Activated CD4-positive, alpha-beta memory T cell treated with anti-CD3 and anti-CD28 coated beads for 36 hours (primary cell): ENCODE measurements around the gene TIAM1. TPM values are rescaled to one million over a fixed set of nuclear protein-coding genes. Genes with fewer than 3 reads are reported as not detected.

Source experiments
- CTCF ChIA-PET: fragments of 350-600 bp; sonication (Branson Sonifier 250); formaldehyde crosslinking; loops from one replicate; lab custom pipeline; 2021; ENCODE audit warnings: antibody characterized with exemption, inconsistent platforms; lab: Charles Lee
- POLR2A ChIA-PET: fragments of 350-600 bp; sonication (Branson Sonifier 250); formaldehyde crosslinking; loops from one replicate; lab custom pipeline; 2021; ENCODE audit warnings: antibody characterized with exemption; lab: Charles Lee
- DNase-seq: peaks from one replicate; pipeline ENCODE4 v3.0.0-alpha.2; 2020
- H3K27ac Mint-ChIP-seq: one replicate; pipeline ENCODE4 v1.8.0; 2021; ENCODE audit warnings: mixed read lengths
- H3K27me3 Mint-ChIP-seq: one replicate; pipeline ENCODE4 v1.8.0; 2021; ENCODE audit warnings: mixed read lengths
- H3K36me3 Mint-ChIP-seq: one replicate; pipeline ENCODE4 v1.8.0; 2021; ENCODE audit warnings: mixed read lengths
- H3K4me1 Mint-ChIP-seq: one replicate; pipeline ENCODE4 v1.8.0; 2021; ENCODE audit warnings: low read depth, mixed read lengths
- H3K4me3 Mint-ChIP-seq: one replicate; pipeline ENCODE4 v1.8.0; 2021; ENCODE audit warnings: mild to moderate bottlenecking, mixed read lengths
- H3K9me3 Mint-ChIP-seq: one replicate; pipeline ENCODE4 v1.8.0; 2021; ENCODE audit warnings: mixed read lengths
- intact Hi-C: fragments of 100-400 bp; cut with micrococcal nuclease; formaldehyde crosslinking; loops from one replicate; pipeline ENCODE4 v1.15.1; 2023
- total RNA-seq, 2 experiments: library from RNA; stranded (reverse); gene quantifications; one replicate each; pipeline ENCODE4 v1.2.3, GENCODE V29; 2021

Gene TIAM1
- total RNA-seq, 2 experiments from 2014 or later, result 74.8 to 74.9 TPM

DNA sequence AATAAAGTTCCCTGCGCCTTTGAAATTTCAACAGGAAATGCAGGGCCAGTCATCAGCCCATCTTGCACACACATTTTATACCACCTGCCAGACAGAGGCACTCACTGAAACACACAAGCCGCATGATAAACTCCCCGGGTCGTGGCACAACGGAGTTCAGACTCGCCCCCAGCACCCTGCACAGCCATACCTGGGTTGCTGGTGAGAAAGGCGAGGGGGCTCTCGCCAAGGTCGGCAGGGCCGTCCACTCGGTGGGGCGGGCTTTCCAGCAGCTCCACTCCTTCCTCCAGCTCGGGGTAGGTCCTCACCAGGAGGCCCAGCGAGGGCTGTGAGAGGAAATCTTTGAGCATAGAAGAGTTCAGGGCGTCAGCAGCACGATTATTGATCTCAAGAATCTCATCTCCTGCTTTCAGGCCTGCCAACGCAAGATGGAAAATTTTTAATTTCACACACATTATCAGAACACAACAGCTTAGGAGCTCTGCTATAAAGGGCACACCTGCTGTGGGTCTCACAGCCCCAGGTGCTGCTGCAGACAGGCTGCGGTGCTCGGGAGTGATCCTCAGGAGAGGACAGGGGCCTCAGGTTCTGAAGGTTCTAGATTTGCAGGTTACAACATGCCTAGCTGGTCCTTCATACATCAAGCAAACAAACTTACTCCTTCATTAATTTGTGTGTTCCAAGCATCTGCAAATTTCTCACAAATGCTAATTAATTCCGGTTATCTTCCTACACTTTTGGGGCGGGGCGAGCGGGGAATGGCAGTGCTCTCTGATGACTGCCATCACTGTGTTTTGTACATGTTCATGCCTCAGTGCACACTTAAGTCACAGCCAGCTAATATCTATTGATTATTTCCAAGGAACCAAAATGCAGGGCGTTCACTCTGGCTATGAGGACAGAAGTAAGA is 161.6 kb downstream of the TIAM1 start:
- Mint-ChIP-seq H3K4me1 (peaks cover 71% of the 10 kb centered on the region), H3K4me3 (peak overlapping the region; percentile 74), H3K27ac (peak overlapping the region; percentile 100), H3K36me3 (peaks cover 49% of the 10 kb centered on the region), H3K9me3 (no peaks in the 10 kb centered on the region), H3K27me3 (no peaks in the 10 kb centered on the region)
- intact Hi-C loops, result loop anchor here (2.0 to 5.0 kb wide), 6 partner anchors 144 to 550 kb away; partner anchors contain the start of genes SCAF4 and SOD1
- peak; percentile 75 for DNase-seq
- ChIA-PET CTCF (interaction anchor here (0.6 to 6.1 kb wide), 11 partner anchors 9 to 398 kb away, joined by 3 to 50 read pairs (median 11); no protein-coding TSS in a partner anchor), POLR2A (interaction anchor here (0.6 to 5.1 kb wide), 10 partner anchors 11 to 389 kb away, joined by 3 to 53 read pairs (median 4); no protein-coding TSS in a partner anchor)

GRCh38 chr21:31181082-31181750 is 162.8 kb downstream of the TIAM1 start:
- peak; percentile 53 for DNase-seq
- Mint-ChIP-seq H3K27ac (peak overlapping the region; percentile 100), H3K4me3 (peak overlapping the region; percentile 74), H3K27me3 (no peaks in the 10 kb centered on the region), H3K36me3 (peaks cover 51% of the 10 kb centered on the region), H3K4me1 (peaks cover 73% of the 10 kb centered on the region), H3K9me3 (no peaks in the 10 kb centered on the region)
- ChIA-PET POLR2A (interaction anchor here (0.5 to 5.1 kb wide), 12 partner anchors 8 to 490 kb away, joined by 3 to 53 read pairs (median 4); no protein-coding TSS in a partner anchor), CTCF (interaction anchor here (0.7 to 6.1 kb wide), 28 partner anchors 10 to 422 kb away, joined by 3 to 50 read pairs (median 6); no protein-coding TSS in a partner anchor)
- intact Hi-C loops, result loop anchor here (2.0 to 5.0 kb wide), 7 partner anchors 14 to 551 kb away; partner anchors contain the start of genes SCAF4 and SOD1

DNA sequence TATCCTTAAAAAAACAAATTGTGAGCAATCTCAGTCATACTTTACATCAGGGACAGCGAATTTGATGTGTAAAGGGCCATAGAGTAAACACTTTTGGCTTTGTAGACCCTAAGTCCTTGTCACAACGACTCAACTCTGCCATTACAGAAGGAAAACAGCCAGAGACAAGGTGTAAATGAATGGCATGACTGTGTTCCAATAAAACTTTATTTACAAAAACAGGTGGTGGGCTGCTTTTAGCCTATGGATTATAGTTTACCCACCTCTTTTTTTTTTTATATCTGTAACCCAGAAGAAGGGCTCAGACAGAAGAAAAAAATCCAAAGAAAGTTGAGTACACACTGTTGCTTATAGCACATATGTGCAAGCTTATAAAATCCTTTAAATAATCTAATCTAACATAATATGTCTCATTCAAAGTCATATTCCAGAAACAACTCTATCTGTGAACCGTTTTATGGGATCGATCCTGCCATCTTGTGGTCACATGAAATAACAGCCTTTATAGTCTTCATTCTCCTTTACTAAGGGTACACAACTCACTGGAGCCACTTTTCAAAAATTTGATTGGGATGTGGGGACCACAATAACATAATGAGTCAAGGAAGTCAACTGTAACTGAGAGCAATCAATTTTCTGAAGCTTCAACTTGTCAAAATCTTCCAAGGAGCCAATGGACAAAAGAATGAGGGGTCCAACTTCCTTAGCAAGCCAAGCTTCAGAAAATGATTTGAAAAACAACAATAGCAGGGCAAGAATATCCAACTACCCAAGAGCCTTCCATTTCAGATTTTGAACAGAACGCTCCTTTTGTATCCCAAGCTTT is 163.6 kb downstream of the TIAM1 start:
- no peak for DNase-seq
- CTCF ChIA-PET, result interaction anchor here (0.7 to 6.1 kb wide), 28 partner anchors 9 to 423 kb away, joined by 3 to 50 read pairs (median 6); no protein-coding TSS in a partner anchor
- H3K9me3 Mint-ChIP-seq, result no peaks in the 10 kb centered on the region
- POLR2A ChIA-PET, result interaction anchor here (0.6 to 5.1 kb wide), 6 partner anchors 9 to 379 kb away, joined by 3 to 53 read pairs (median 4); no protein-coding TSS in a partner anchor
- peaks cover 74% of the 10 kb centered on the region for H3K4me1 Mint-ChIP-seq
- intact Hi-C loops, result loop anchor here (1.0 to 5.0 kb wide), 9 partner anchors 14 to 552 kb away; partner anchors contain the start of genes SCAF4 and SOD1
- H3K36me3 Mint-ChIP-seq, result peaks cover 52% of the 10 kb centered on the region
- H3K27me3 Mint-ChIP-seq, result no peaks in the 10 kb centered on the region
- H3K27ac Mint-ChIP-seq, result peak overlapping the region; percentile 100
- peak overlapping the region; percentile 74 for H3K4me3 Mint-ChIP-seq

DNA sequence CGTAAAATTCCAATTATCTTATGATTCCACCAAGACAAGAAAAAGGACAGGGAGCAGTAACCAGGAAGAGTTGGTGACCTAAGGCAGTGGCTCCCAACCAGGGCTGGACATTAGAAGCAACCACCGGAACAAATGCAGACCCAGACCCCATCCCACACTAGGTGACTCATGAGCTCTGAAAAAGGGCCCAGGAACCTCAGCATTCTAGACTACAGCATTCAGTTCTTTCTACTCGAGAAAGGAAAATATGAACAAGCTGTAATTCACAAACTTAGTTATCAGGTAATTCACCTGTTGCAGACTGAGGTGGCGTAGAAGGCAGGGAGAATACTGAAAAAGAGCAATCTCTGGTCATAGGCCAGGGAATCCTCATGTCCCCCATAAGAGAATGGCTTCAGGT is 167.3 kb downstream of the TIAM1 start:
- Mint-ChIP-seq H3K36me3 (peaks cover 49% of the 10 kb centered on the region), H3K4me3 (peak overlapping the region; percentile 14), H3K27ac (peak overlapping the region; percentile 81), H3K27me3 (no peaks in the 10 kb centered on the region), H3K9me3 (no peaks in the 10 kb centered on the region), H3K4me1 (peaks cover 80% of the 10 kb centered on the region)
- ChIA-PET CTCF (interaction anchor here (0.6 to 2.5 kb wide), 4 partner anchors 11 to 428 kb away, joined by 3 to 16 read pairs (median 4); no protein-coding TSS in a partner anchor), POLR2A (interaction anchor here (0.7 to 1.1 kb wide), 3 partner anchors 15 to 41 kb away, joined by 3 to 5 read pairs (median 4); no protein-coding TSS in a partner anchor)
- DNase-seq, result peak; percentile 49
- intact Hi-C loops, result loop anchor here (1.0 to 2.0 kb wide), 3 partner anchors 11 to 43 kb away; no protein-coding TSS in a partner anchor

GRCh38 chr21:31176080-31176551 is 167.9 kb downstream of the TIAM1 start:
- H3K4me3 Mint-ChIP-seq, result peak overlapping the region; percentile 14
- intact Hi-C loops, result loop anchor here (1.0 to 2.0 kb wide), 3 partner anchors 11 to 43 kb away; no protein-coding TSS in a partner anchor
- peaks cover 84% of the 10 kb centered on the region for H3K4me1 Mint-ChIP-seq
- POLR2A ChIA-PET, result interaction anchor here (0.7 to 1.1 kb wide), 3 partner anchors 15 to 40 kb away, joined by 3 to 5 read pairs (median 4); no protein-coding TSS in a partner anchor
- no peaks in the 10 kb centered on the region for H3K27me3 Mint-ChIP-seq
- CTCF ChIA-PET, result interaction anchor here (1.9 to 2.5 kb wide), 2 partner anchors 12 to 14 kb away, joined by 4 to 16 read pairs; no protein-coding TSS in a partner anchor
- peaks cover 50% of the 10 kb centered on the region for H3K36me3 Mint-ChIP-seq
- DNase-seq, result no peak
- H3K27ac Mint-ChIP-seq, result peak overlapping the region; percentile 81
- H3K9me3 Mint-ChIP-seq, result no peaks in the 10 kb centered on the region

DNA sequence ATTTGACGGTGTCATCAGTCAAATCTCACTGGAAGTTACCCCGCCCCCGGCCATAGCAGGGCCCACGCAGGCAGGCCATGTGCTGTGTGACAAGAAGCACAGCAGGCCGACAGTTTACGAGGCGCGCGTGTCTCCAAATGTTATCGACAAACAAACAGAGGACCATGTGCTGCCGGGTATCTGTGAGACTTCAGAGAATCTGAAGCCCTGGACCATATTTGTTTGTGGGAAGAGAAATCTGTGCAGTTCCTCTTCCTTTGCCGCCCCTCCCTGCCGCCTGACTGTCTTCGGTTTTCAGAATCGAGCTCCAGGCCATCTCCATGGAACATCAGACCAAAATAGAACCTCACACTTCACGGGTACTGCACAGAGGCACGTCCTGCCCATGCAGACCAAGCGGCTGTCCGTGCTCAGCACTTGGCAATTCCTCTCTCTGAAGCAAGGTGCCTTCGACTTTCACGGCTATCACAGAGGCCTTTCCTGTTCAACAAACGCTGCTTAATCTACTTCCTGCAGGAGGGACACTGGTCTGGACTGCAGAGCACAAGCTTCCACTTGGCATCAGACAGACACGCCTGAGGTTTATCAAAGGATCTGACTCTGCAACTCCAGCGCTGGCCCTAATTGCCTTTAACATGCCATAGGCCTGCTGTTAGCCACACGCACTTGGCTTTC is 170.0 kb downstream of the TIAM1 start:
- H3K27ac Mint-ChIP-seq, result peak overlapping the region; percentile 57
- peak; percentile 75 for DNase-seq
- ChIA-PET POLR2A (interaction anchor here (0.8 kb wide), 1 partner anchor 18 kb away, joined by 4 read pairs; no protein-coding TSS in a partner anchor), CTCF (interaction anchor here (1.1 to 2.6 kb wide), 3 partner anchors 25 to 74 kb away, joined by 3 to 10 read pairs (median 4); no protein-coding TSS in a partner anchor)
- no peaks in the 10 kb centered on the region for H3K9me3 Mint-ChIP-seq
- intact Hi-C loops, result no loop called here
- peak overlapping the region; percentile 56 for H3K4me3 Mint-ChIP-seq
- H3K4me1 Mint-ChIP-seq, result peaks cover 87% of the 10 kb centered on the region
- H3K27me3 Mint-ChIP-seq, result no peaks in the 10 kb centered on the region
- H3K36me3 Mint-ChIP-seq, result peaks cover 36% of the 10 kb centered on the region

- peaks cover 88% of the 10 kb centered on the region for H3K4me1 Mint-ChIP-seq
- peaks cover 34% of the 10 kb centered on the region for H3K36me3 Mint-ChIP-seq
- no peaks in the 10 kb centered on the region for H3K27me3 Mint-ChIP-seq
- POLR2A ChIA-PET, result interaction anchor here (0.8 to 1.5 kb wide), 2 partner anchors 9 to 40 kb away, joined by 3 to 6 read pairs; no protein-coding TSS in a partner anchor
- peak overlapping the region; percentile 63 for H3K27ac Mint-ChIP-seq
- no peak for DNase-seq
- peak overlapping the region; percentile 10 for H3K4me3 Mint-ChIP-seq
- no peaks in the 10 kb centered on the region for H3K9me3 Mint-ChIP-seq
- CTCF ChIA-PET, result interaction anchor here (0.7 to 1.0 kb wide), 2 partner anchors 9 to 424 kb away, joined by 3 to 4 read pairs; no protein-coding TSS in a partner anchor
- intact Hi-C loops, result no loop called here
These were observed 171.7 kb downstream of the TIAM1 start for GRCh38 chr21:31172328-31172727.

GRCh38 chr21:31164713-31165694 is 179.1 kb downstream of the TIAM1 start:
- no peak overlapping the region for H3K4me3 Mint-ChIP-seq
- peaks cover 32% of the 10 kb centered on the region for H3K36me3 Mint-ChIP-seq
- CTCF ChIA-PET, result interaction anchor here (0.9 kb wide), 1 partner anchor 62 kb away, joined by 4 read pairs; no protein-coding TSS in a partner anchor
- no peaks in the 10 kb centered on the region for H3K9me3 Mint-ChIP-seq
- POLR2A ChIA-PET, result interaction anchor here (0.9 to 1.1 kb wide), 3 partner anchors 18 to 33 kb away, joined by 3 to 5 read pairs (median 4); no protein-coding TSS in a partner anchor
- intact Hi-C loops, result loop anchor here (1.0 to 2.0 kb wide), 2 partner anchors 11 to 26 kb away; no protein-coding TSS in a partner anchor
- peak overlapping the region; percentile 65 for H3K27ac Mint-ChIP-seq
- no peak for DNase-seq
- H3K4me1 Mint-ChIP-seq, result peaks cover 83% of the 10 kb centered on the region
- H3K27me3 Mint-ChIP-seq, result no peaks in the 10 kb centered on the region

- Mint-ChIP-seq H3K27me3 (no peaks in the 10 kb centered on the region), H3K4me3 (no peak overlapping the region), H3K4me1 (peaks cover 89% of the 10 kb centered on the region), H3K9me3 (peaks cover under 1% of the 10 kb centered on the region), H3K27ac (peak overlapping the region; percentile 69), H3K36me3 (peaks cover 37% of the 10 kb centered on the region)
- intact Hi-C loops, result no loop called here
- no peak for DNase-seq
- CTCF ChIA-PET, result interaction anchor here (1.6 to 3.4 kb wide), 2 partner anchors 13 to 18 kb away, joined by 5 to 16 read pairs; no protein-coding TSS in a partner anchor
- POLR2A ChIA-PET, result interaction anchor here (1.2 to 2.1 kb wide), 2 partner anchors 12 to 18 kb away, joined by 3 to 11 read pairs; no protein-coding TSS in a partner anchor
These were observed 181.2 kb downstream of the TIAM1 start for GRCh38 chr21:31162827-31163226.
